Upper lobe of left lung (tissue), 6 donors: ENCODE results near the gene FAM78B. TPM values are rescaled to one million over a fixed set of nuclear protein-coding genes. Genes with fewer than 3 reads are reported as not detected.
A peak's percentile ranks its signal among the peaks of the same experiment; 100 is the strongest.

ENCODE experiments used
- ATAC-seq, 2 donors: fragments of 200-7000 bp; cut with Tn5 transposase; one replicate each; pipeline ENCODE4 v1.9.1; 2022; ENCODE audit warnings: mild to moderate bottlenecking in 2 of 2, moderate library complexity in 2 of 2; ENCODE audit not compliant: low FRiP score in 2 of 2
- DNase-seq, 2 donors: peaks; one replicate each; pipeline ENCODE4 v3.0.0-alpha.2; 2019 to 2020
- H3K27ac ChIP-seq, 4 donors: fragments of 200-600 bp; sonication (generic); one replicate each; pipeline ENCODE4 v1.5.1; 2016 to 2019
- H3K27me3 ChIP-seq, 4 donors: fragments of 200-600 bp; sonication (generic); one replicate each; pipeline ENCODE4 v1.5.1; 2017 to 2019
- H3K36me3 ChIP-seq, 4 donors: fragments of 200-600 bp; sonication (generic); one replicate each; pipeline ENCODE4 v1.5.1; 2016 to 2019
- H3K4me1 ChIP-seq, 4 donors: fragments of 200-600 bp; sonication (generic); one replicate each; pipeline ENCODE4 v1.5.1; 2018 to 2019
- H3K4me3 ChIP-seq, 4 donors: fragments of 200-600 bp; sonication (generic); one replicate each; pipeline ENCODE4 v1.5.1; 2017 to 2019; ENCODE audit warnings: mild to moderate bottlenecking in 2 of 4, moderate library complexity in 1 of 4
- H3K9me3 ChIP-seq, 4 donors: fragments of 200-600 bp; sonication (generic); one replicate each; pipeline ENCODE4 v1.5.1; 2018 to 2019
- EP300 ChIP-seq, 4 donors: sonication (generic); formaldehyde crosslinking; IDR thresholded peaks; one replicate each; pipeline ENCODE4 v1.5.1; 2017; ENCODE audit warnings: antibody characterized with exemption in 4 of 4, control low read depth in 2 of 4
- POLR2A ChIP-seq, 4 donors: fragments of 450-650 bp; IDR thresholded peaks; one replicate each; pipeline ENCODE4 v1.5.1; 2016 to 2017; ENCODE audit warnings: antibody characterized with exemption in 4 of 4, mild to moderate bottlenecking in 2 of 4
- POLR2AphosphoS5 ChIP-seq, 2 donors: sonication (generic); formaldehyde crosslinking; IDR thresholded peaks; one replicate each; pipeline ENCODE4 v1.5.1; 2017; ENCODE audit warnings: antibody characterized with exemption in 2 of 2
- WGBS, 2 donors: methylation state at CpG; one replicate each; pipeline ENCODE4 v1.1.5; 2017 to 2018; 5-methylcytosine and 5-hydroxymethylcytosine counted together
- total RNA-seq, 6 donors: library from RNA; depleted of rRNA in 4 of 6; stranded (reverse); fragments of >200 nt in 4 of 6; gene quantifications; one replicate each; pipeline versions ENCODE4 v1.1.0 to v1.2.1, GENCODE V29; 2016 to 2021
- TF ChIP-seq, protein P1 (sequence below), 6 experiments: fragments of 450-650 bp in 4 of 6; fragments of 200-600 bp in 2 of 6; sonication (generic) in 2 of 6; IDR thresholded peaks; one replicate each; pipeline ENCODE4 v1.5.1; 2016 to 2019; ENCODE audit warnings: antibody characterized with exemption in 6 of 6
- donor health status: DM: no; HTN: no; CAD: no; lungs with moderate emphysema.
- donor health status: DM: no; HTN: yes; CAD: no; lungs with severe emphysema.

FAM78B gene
- total RNA-seq, 6 donors from 2014 or later, result 0.80 to 1.3 (median 1.00) TPM; not detected in 2

DNA sequence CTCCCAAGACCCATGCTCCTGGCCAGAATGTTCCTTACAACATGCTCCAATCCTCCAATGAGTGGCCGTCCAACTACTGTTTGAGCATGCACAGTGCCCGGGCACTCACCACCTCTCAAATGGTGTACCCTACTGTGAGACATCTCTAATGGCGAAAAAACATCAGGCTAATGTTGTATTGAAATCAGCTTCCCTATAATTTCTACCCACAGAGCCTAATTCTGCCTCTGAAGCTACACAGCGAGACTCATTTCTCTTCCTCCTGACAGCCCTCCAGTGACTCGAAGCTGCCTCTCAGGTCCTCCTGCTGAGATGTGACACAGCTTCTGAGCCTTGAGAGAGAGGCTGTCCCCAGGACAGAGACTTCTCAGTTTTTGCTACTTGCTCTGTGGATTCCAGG, 130.7 kb downstream of the FAM78B start:
- no peaks in the 10 kb centered on the region for H3K27me3 ChIP-seq
- H3K9me3 ChIP-seq, result no peaks in the 10 kb centered on the region
- no peak overlapping the region for H3K27ac ChIP-seq
- no peak for ATAC-seq
- no peak overlapping the region for H3K4me3 ChIP-seq
- no peaks in the 10 kb centered on the region for H3K4me1 ChIP-seq
- TF ChIP-seq POLR2A (IDR thresholded peaks at IDR 0.05), result no peak
- no peak for TF ChIP-seq EP300 (IDR thresholded peaks at IDR 0.05)
- no peak for TF ChIP-seq POLR2AphosphoS5 (IDR thresholded peaks at IDR 0.05)
- TF ChIP-seq, protein P1, sequence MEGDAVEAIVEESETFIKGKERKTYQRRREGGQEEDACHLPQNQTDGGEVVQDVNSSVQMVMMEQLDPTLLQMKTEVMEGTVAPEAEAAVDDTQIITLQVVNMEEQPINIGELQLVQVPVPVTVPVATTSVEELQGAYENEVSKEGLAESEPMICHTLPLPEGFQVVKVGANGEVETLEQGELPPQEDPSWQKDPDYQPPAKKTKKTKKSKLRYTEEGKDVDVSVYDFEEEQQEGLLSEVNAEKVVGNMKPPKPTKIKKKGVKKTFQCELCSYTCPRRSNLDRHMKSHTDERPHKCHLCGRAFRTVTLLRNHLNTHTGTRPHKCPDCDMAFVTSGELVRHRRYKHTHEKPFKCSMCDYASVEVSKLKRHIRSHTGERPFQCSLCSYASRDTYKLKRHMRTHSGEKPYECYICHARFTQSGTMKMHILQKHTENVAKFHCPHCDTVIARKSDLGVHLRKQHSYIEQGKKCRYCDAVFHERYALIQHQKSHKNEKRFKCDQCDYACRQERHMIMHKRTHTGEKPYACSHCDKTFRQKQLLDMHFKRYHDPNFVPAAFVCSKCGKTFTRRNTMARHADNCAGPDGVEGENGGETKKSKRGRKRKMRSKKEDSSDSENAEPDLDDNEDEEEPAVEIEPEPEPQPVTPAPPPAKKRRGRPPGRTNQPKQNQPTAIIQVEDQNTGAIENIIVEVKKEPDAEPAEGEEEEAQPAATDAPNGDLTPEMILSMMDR (IDR thresholded peaks at IDR 0.05), result no peak
- 65 to 85% methylated on average over 5 of the region's 5 CpGs for WGBS, 2 donors
- DNase-seq, result no peak
- H3K36me3 ChIP-seq, result no peaks in the 10 kb centered on the region

DNA sequence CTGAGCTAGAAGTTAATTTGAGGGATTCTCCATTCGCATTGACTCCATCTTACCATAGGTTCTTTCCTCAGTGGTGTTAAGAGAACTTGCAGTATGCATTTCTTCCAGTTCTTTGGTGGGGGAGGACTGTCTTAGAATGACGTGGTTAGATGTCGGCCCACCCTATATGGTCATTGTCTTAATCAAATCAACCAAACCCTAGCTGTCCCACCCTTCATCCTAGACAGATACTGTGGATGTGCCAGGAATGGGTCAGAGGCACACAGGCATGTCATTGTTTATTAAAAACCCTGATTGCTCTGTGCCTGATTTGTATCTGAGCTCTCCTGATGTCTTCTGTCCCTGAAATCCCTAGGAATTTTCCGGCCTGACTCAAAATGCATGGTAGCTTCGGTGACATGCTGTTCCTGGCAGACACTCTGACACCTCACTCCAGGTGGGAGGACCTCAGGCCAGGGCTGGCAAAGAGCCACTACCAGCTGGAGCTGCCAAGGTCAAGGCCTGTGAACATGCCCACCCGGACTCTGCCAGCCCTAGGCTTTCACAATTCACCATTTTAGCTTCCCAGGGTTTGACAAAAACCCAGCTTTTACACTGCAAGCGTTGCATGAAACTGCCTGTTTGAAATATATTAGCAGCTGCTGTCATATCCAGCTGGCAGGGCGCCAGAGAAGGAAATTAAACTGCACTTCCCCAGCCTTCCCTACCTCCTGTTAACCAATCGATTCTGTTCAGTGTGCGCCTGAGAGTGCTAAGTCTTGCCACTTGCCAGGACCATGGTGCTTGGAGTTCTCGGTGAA, 134.0 kb downstream of the FAM78B start:
- Histone ChIP-seq H3K4me1 (no peaks in the 10 kb centered on the region), H3K27ac (no peak overlapping the region), H3K4me3 (no peak overlapping the region), H3K36me3 (no peaks in the 10 kb centered on the region), H3K27me3 (no peaks in the 10 kb centered on the region), H3K9me3 (no peaks in the 10 kb centered on the region)
- no peak for ATAC-seq
- TF ChIP-seq EP300 (IDR thresholded peaks at IDR 0.05), result no peak
- TF ChIP-seq, protein P1 (IDR thresholded peaks at IDR 0.05), result no peak
- no peak for DNase-seq
- 63 to 65% methylated on average over 9 to 11 of the region's 11 CpGs for WGBS, 2 donors

DNA sequence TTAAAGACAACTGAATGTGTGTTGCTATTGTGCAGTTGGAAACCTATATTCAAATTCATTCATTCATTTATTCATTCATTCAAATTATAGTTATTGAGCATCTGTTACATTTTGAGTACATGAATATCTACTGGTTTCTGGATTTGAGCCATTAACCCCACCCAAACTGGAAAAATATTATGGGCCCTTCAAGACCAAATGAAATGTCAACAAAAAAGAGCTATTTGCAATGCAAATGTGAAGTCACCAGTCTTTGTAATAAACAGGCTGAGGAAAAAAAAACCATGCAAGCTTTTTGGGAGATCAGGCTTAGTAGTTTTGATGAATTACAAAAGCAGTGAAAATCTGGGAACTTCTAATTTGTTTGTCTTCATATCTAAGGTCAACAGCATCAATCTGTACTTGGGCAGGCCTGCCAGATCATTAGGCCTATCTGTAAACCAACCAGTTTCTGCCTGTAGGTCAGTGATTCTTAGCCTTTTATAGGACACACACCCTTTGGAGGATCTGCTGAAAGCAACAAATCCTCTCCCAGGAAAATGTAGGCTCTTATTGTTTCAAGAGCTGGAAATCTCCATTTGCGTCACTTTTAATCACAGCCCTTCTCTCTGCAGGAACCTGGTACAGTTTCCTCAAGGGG, 134.7 kb downstream of the FAM78B start:
- Histone ChIP-seq H3K4me3 (no peak overlapping the region), H3K36me3 (no peaks in the 10 kb centered on the region), H3K27ac (no peak overlapping the region), H3K27me3 (no peaks in the 10 kb centered on the region), H3K9me3 (no peaks in the 10 kb centered on the region), H3K4me1 (no peaks in the 10 kb centered on the region)
- 100% methylated on average over 1 of the region's 1 CpG for WGBS, 2 donors
- no peak for DNase-seq
- TF ChIP-seq EP300 (IDR thresholded peaks at IDR 0.05) (no peak), POLR2AphosphoS5 (IDR thresholded peaks at IDR 0.05) (no peak), POLR2A (IDR thresholded peaks at IDR 0.05) (no peak)
- TF ChIP-seq, protein P1 (IDR thresholded peaks at IDR 0.05), result no peak
- ATAC-seq, result no peak

DNA sequence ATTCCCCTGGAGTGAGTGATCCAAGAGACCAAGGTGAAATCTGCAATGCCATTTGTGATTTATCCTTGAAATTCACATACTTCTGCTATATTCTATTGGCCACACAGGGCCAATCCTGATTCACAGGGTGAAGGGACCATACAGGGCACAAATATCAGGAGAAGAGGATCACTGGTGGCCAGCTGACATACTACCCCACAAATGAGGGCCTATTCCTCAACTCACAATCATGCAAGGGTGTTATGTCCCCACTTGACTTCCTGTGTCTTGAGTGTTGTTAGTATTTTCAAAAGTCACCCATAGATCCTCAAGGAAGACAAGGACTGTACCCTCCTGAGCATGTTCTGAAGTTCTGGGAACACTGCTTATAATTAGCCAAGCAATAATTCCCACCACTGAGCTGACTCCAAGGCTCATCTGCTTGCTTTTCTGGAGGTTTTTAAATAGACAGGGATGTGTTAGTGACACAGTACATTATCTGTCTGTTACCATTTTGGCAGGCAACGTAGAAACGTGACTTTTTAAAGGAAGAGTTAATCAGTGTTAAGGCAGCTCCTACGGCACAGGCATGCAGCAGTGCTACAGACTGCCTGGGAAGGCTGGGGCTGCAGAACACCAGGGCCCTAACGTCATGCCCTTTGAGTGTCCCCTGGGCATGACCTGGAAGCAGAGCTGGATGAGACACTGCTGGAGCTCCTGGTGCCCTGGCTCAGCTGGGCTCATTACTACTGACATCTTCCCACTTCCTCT, 137.4 kb downstream of the FAM78B start:
- no peaks in the 10 kb centered on the region for H3K36me3 ChIP-seq
- DNase-seq (no peak), ATAC-seq (peak in 1 of 2 donors; percentile 32)
- WGBS, 2 donors, result 50 to 66% methylated on average over 2 to 4 of the region's 4 CpGs
- H3K4me1 ChIP-seq, result no peaks in the 10 kb centered on the region
- no peaks in the 10 kb centered on the region for H3K9me3 ChIP-seq
- H3K27me3 ChIP-seq, result no peaks in the 10 kb centered on the region
- no peak overlapping the region for H3K27ac ChIP-seq
- TF ChIP-seq EP300 (IDR thresholded peaks at IDR 0.05) (no peak), POLR2A (IDR thresholded peaks at IDR 0.05) (no peak), POLR2AphosphoS5 (IDR thresholded peaks at IDR 0.05) (no peak)
- TF ChIP-seq, protein P1 (IDR thresholded peaks at IDR 0.05), result no peak
- H3K4me3 ChIP-seq, result no peak overlapping the region
